GM23338 (cell line): ENCODE measurements around the gene TMEM208. TPM values are rescaled to one million over a fixed set of nuclear protein-coding genes. Genes with fewer than 3 reads are reported as not detected.

Experiments used
- ATAC-seq: fragments of 200-7000 bp; cut with Tn5 transposase; 3 replicates; pipeline ENCODE4 v1.9.1; 2020
- DNase-seq: peaks from one replicate; pipeline ENCODE4 v3.0.0-alpha.2; 2015; ENCODE audit warnings: low spot score
- H2AFZ ChIP-seq: fragments of 200-600 bp; sonication (generic); 2 replicates; pipeline ENCODE4 v1.8.0; 2016; ENCODE audit warnings: antibody characterized with exemption, mild to moderate bottlenecking, moderate library complexity
- H3F3A ChIP-seq: fragments of 200-600 bp; sonication (generic); replicated peaks from 2 replicates; pipeline ENCODE4 v1.8.0; 2017; ENCODE audit warnings: antibody characterized with exemption, mixed run types, low read depth
- H3K27ac ChIP-seq: fragments of 200-600 bp; sonication (generic); 2 replicates; pipeline ENCODE4 v1.6.1; 2016; ENCODE audit warnings: low read depth
- H3K27me3 ChIP-seq: fragments of 200-600 bp; sonication (generic); 2 replicates; pipeline ENCODE4 v1.8.0; 2016; ENCODE audit warnings: mild to moderate bottlenecking, mixed run types, moderate library complexity; ENCODE audit not compliant: insufficient read depth
- H3K36me3 ChIP-seq: fragments of 200-600 bp; sonication (generic); 2 replicates; pipeline ENCODE4 v1.8.0; 2016; ENCODE audit warnings: mild to moderate bottlenecking; ENCODE audit not compliant: insufficient read depth
- H3K4me1 ChIP-seq: fragments of 200-600 bp; sonication (generic); 2 replicates; pipeline ENCODE4 v1.8.0; 2016; ENCODE audit warnings: mild to moderate bottlenecking, moderate library complexity; ENCODE audit not compliant: insufficient read depth
- H3K4me2 ChIP-seq: fragments of 200-600 bp; sonication (generic); 2 replicates; pipeline ENCODE4 v1.7.1; 2017; ENCODE audit warnings: mixed run types
- H3K4me3 ChIP-seq: fragments of 200-600 bp; sonication (generic); 2 replicates; pipeline ENCODE4 v1.6.1; 2016; ENCODE audit warnings: mixed run types
- H3K79me2 ChIP-seq: fragments of 200-600 bp; sonication (generic); replicated peaks from 2 replicates; pipeline ENCODE4 v1.8.0; 2017; ENCODE audit warnings: mild to moderate bottlenecking; ENCODE audit not compliant: insufficient read depth
- H3K9me2 ChIP-seq: fragments of 200-600 bp; sonication (generic); 2 replicates; pipeline ENCODE4 v1.8.0; 2017; ENCODE audit not compliant: insufficient read depth
- H4K20me1 ChIP-seq: fragments of 200-600 bp; sonication (generic); replicated peaks from 2 replicates; pipeline ENCODE4 v1.8.0; 2017; ENCODE audit warnings: mild to moderate bottlenecking; ENCODE audit not compliant: insufficient read depth
- H3K27ac Mint-ChIP-seq: 2 replicates; pipeline ENCODE4 v1.8.0; 2020; ENCODE audit warnings: inconsistent platforms, mild to moderate bottlenecking, moderate library complexity, mixed read lengths
- H3K27me3 Mint-ChIP-seq: 3 replicates; pipeline ENCODE4 v1.8.0; 2022; ENCODE audit warnings: low read depth, mild to moderate bottlenecking, moderate library complexity, mixed read lengths, inconsistent platforms; ENCODE audit not compliant: insufficient read depth, poor library complexity
- H3K36me3 Mint-ChIP-seq: 3 replicates; pipeline ENCODE4 v1.8.0; 2021; ENCODE audit warnings: low read depth, mild to moderate bottlenecking, inconsistent platforms, moderate library complexity, mixed read lengths
- H3K4me1 Mint-ChIP-seq: 3 replicates; pipeline ENCODE4 v1.8.0; 2020; ENCODE audit warnings: mild to moderate bottlenecking, inconsistent platforms, mixed read lengths
- H3K4me3 Mint-ChIP-seq: 3 replicates; pipeline ENCODE4 v1.8.0; 2021; ENCODE audit warnings: moderate library complexity, mild to moderate bottlenecking, inconsistent platforms, mixed read lengths
- H3K9me3 Mint-ChIP-seq: 3 replicates; pipeline ENCODE4 v1.8.0; 2020; ENCODE audit warnings: moderate library complexity, mild to moderate bottlenecking, inconsistent platforms, mixed read lengths
- CREB1 ChIP-seq: fragments of 250-450 bp; sonication (Bioruptor Pico); IDR thresholded peaks from 2 replicates; pipeline ENCODE4 v1.5.0; 2020; ENCODE audit warnings: low read depth, mild to moderate bottlenecking, moderate library complexity
- POLR2AphosphoS5 ChIP-seq: IDR thresholded peaks from 2 replicates; pipeline ENCODE4 v1.6.1; 2016; ENCODE audit warnings: antibody characterized with exemption, low read depth
- STAT1 ChIP-seq: IDR thresholded peaks from one replicate; pipeline ENCODE4 v1.6.1; 2016; ENCODE audit warnings: antibody characterized with exemption; ENCODE audit not compliant: unreplicated experiment
- ZNF331 ChIP-seq: fragments of 250-450 bp; sonication (Bioruptor Pico); IDR thresholded peaks from 2 replicates; pipeline ENCODE4 v1.5.0; 2020; ENCODE audit warnings: low read depth, mild to moderate bottlenecking, moderate library complexity
- ZNF462 ChIP-seq: fragments of 250-450 bp; sonication (Bioruptor Pico); IDR thresholded peaks from 2 replicates; pipeline ENCODE4 v1.5.0; 2020; ENCODE audit warnings: mild to moderate bottlenecking, moderate library complexity
- polyA plus RNA-seq: library from polyadenylated mRNA; unstranded; fragments of >200 nt; fragmentation: Nextera tagmentation; extraction: Ambion mirVana; gene quantifications from 2 replicates; pipeline ENCODE4 v1.2.1, GENCODE V29; 2016
- total RNA-seq: library from RNA; depleted of rRNA; stranded (reverse); fragments of >200 nt; shearing (Covaris generic); gene quantifications from 2 replicates; pipeline ENCODE4 v1.2.3, GENCODE V29; 2014

TMEM208 gene
- total and polyA plus RNA-seq, 2 experiments from 2014 or later, result 23.2 to 82.3 TPM

DNA sequence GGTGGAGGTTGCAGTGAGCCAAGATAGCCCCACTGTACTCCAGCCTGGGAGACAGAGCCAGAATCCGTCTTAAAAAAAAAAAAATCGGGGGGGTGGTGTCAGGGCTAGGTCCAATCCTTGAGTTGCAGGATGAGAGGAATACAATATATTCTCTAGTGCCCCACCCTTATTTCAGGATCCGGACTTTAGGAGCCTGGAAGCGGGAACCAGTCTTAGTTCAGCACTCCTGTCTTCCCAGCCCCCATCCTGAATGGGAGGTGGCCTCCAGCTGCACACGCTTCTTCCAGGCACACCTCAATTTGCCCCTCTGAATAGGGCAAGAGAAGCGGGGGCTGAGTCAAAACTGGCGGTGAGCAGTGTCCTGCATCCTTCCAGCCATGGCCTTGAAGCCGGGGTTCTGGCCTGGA, 18.7 kb downstream of the TMEM208 start:
- Mint-ChIP-seq H3K36me3 (peaks cover 5% of the 10 kb centered on the region; the same call in 1 of the 3 replicates), H3K4me3 (peak overlapping the region; percentile 90), H3K4me1 (peaks cover 53% of the 10 kb centered on the region), H3K9me3 (no peaks in the 10 kb centered on the region; the same call in 2 of the 3 replicates), H3K27me3 (peaks cover 31% of the 10 kb centered on the region), H3K27ac (peak overlapping the region; percentile 97)
- Histone ChIP-seq H3K4me3 (peak overlapping the region; percentile 89), H2AFZ (peak overlapping the region; percentile 81; the same call in 1 of the 2 replicates), H3K4me1 (peaks cover 33% of the 10 kb centered on the region), H3K4me2 (peak overlapping the region; percentile 93), H4K20me1 (no peaks in the 10 kb centered on the region; the same call in 1 of the 2 replicates), H3K27ac (peak overlapping the region; percentile 94), H3F3A (peaks cover 18% of the 10 kb centered on the region), H3K9me2 (no peaks in the 10 kb centered on the region), H3K27me3 (peaks cover 29% of the 10 kb centered on the region), H3K79me2 (peaks cover 36% of the 10 kb centered on the region), H3K36me3 (no peaks in the 10 kb centered on the region; the same call in 1 of the 2 replicates)
- TF ChIP-seq CREB1 (CRISPR knock-in tag) (no peak), STAT1 (no peak), POLR2AphosphoS5 (no peak), ZNF331 (no peak), ZNF462 (CRISPR knock-in tag) (no peak)
- no peak for DNase-seq
- ATAC-seq, result no peak
